Measurements from ENCODE around the gene PLCD3.

DNA sequence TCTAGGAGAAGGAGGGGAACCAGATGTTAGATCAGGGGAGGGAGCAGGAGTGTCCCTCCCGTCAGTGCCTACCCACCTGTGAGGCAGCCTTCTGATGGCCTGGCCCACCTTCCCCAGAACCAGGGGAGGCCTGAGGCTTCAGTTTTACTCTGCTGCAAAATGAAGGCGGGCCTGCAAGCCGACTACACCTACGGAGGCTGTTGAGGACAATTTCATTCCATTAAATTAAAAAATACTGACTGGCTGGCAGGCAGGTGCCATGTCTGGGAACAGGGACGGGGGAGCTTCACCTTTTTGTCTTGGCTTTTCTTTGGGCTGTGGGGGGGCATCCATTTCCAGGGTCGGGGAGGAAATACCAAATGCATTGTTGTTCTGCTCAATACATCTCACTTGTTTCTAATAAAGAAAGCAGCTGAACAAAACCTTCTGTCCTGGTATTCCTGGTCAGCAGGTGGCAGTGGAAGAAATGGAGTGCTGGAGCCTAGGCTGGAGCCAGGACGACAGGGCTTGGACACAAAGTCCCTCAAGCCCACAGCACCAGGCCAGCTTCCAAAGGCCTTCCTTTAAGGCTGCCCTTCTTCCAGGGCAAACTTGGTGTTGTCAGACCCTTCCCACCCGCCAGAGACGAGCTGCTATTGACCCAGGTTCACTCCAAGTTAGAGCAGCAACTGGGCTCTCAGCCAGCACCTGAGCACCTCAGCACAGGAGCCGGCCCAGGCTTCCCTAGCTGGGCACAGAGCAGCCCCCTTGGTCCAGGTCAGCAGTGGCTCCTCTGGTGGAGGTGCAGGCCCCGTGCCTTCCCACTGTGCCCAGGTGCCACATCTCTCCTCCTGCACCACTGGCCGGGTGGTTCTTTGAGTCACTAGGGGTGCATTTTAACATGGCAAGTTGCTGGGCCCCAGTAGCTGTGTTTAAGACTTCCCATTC lies 23.5 kb downstream of the PLCD3 start:
- TF ChIP-seq, protein P1, sequence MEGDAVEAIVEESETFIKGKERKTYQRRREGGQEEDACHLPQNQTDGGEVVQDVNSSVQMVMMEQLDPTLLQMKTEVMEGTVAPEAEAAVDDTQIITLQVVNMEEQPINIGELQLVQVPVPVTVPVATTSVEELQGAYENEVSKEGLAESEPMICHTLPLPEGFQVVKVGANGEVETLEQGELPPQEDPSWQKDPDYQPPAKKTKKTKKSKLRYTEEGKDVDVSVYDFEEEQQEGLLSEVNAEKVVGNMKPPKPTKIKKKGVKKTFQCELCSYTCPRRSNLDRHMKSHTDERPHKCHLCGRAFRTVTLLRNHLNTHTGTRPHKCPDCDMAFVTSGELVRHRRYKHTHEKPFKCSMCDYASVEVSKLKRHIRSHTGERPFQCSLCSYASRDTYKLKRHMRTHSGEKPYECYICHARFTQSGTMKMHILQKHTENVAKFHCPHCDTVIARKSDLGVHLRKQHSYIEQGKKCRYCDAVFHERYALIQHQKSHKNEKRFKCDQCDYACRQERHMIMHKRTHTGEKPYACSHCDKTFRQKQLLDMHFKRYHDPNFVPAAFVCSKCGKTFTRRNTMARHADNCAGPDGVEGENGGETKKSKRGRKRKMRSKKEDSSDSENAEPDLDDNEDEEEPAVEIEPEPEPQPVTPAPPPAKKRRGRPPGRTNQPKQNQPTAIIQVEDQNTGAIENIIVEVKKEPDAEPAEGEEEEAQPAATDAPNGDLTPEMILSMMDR (conservative IDR thresholded peaks at IDR 0.05), result no peak
- no peak for TF ChIP-seq ZFX (IDR thresholded peaks at IDR 0.05)
